GM18870 (cell line): ENCODE data around the gene HHAT.

Experiments
- ATAC-seq: cut with Tn5 transposase; IDR thresholded peaks from one replicate; pipeline ENCODE4 v1.9.1; 2021; ENCODE audit warnings: moderate library complexity; ENCODE audit not compliant: unreplicated experiment

The HHAT gene

DNA sequence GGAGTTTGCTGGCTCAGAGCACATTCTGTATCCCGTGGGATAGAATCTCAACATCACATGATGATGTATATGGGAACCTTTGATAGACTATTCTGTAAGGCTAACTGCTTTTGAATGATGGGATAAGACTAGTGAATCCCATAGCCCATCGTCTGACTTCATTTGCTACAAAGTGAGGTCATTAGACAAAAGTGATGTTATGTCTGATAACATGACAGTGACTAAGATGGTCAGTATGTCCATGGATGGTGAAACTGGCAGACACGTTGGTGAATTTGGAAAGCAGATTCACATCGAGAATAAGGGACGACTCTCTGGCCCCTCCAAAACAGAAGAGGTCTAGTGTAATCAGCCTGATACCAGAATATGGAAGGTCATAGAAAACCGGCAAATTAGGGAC lies 108.4 kb downstream of the HHAT start:
- no peak for ATAC-seq

DNA sequence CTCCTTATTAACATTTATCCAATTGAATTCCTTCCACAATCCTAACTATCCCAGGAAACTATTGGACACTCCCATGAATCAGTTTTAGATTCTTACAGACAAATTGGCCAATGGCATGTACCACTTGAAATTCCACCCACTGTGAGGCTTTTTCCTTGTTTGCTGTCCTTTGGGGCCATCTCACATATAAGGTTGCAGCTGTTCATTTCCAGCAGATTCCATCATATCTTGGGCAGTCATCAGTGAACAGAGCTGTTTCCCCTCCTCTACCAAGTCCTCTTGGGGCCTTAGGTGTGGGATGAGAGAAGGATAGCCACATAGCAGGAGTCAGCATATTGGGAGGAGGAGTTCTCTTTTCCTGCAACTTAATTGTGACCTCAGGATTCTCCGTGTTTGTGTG lies 109.1 kb downstream of the HHAT start:
- ATAC-seq, result no peak

DNA sequence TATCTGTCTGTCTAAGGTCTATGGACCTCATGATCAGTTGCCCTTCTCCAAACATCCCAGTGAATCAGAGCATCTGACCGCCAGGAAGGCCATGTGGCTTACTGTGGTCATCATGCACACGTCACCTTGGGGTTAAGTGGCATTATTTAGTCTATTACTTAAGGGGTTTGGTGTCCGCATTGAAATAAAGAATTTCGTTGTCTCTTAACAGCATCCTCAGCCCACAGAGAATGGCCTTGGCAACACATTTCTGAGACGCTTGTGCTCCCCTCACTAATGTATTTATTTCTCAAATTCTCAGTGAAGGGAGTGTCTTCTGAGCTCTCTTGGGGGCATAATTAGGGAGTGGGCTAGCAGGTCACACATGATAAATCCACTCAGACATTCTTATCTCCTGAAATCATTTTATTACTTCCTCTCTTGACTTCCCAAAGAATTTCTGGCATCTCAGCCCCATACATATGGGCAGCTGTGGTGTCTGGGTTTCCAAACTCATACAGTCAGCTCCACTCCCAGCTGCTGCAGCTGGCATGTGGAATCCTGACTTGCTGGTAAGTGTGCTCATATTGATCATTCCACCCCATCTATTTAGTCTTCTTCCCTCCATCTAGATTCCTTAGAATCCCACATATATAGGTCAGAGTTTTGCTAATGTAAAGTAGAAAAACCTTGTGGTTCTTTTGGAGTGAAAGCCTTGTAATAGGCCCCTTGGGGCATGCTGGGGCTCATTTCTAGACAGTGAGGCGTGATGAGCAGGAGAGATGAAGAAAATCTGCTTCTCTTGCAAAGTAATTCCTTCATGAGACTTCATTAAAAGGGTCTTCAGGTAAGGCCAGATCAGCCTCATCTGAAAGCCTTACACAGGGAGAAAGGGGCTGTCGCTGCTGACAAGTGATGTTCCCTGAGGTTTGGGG lies 110.5 kb downstream of the HHAT start:
- ATAC-seq, result no peak

DNA sequence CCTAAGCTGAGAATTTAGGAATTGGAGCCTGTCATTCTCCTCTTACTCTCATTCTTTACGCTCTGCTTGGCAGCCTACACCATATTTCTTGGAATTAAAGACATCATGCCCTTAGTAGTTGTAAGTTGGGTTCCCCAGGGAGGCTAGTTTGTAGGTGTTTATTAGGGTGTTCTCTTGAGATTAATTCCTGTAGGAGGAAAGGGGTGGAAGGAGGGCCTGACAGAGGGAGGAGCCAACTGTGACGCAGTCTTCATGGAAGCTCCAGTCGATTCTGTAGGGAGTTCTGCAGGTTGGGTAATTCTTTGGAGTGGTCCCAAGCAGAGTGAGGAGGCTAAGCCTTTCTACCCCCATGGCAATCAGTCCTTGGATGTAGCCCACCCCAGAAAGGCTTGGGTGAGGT lies 111.4 kb downstream of the HHAT start:
- ATAC-seq, result no peak

DNA sequence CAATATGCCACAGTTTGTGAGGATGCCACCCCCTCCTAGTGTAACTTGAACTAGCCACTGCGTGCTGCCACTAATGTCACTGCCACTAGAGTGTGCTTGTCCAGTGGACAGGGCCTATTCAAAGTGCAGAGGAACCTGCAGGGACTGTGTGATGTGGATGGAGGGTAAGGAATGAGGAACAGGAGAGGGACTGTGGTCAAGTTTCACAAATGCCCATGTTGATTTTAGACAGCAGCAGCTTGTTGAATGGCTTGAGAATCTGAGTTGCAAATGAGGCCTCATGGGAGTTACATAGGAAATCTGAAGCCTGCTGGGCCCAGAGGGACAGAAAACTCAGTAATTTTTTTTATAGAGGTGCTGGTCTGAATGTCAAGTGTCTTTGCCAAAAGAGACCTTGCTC lies 112.3 kb downstream of the HHAT start:
- ATAC-seq, result no peak

DNA sequence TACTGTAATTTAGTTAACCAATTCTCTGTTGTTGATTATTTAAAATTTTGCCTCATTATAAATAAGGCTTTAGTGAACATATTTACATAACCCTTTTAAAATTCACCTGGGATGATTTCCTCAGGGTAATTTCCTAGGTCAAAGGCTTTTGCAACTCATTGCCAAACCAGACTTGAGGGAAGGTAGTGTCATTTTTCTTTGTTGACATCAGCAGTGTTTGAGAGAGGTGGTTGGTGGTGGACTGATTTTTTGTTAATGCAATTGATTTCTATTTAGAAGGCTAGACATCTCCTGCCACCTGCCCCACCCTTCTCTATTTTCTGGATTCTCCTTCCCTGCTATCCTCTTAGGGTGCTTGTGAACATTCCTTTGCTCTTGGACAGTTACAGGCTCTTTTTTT lies 116.8 kb downstream of the HHAT start:
- ATAC-seq, result no peak

DNA sequence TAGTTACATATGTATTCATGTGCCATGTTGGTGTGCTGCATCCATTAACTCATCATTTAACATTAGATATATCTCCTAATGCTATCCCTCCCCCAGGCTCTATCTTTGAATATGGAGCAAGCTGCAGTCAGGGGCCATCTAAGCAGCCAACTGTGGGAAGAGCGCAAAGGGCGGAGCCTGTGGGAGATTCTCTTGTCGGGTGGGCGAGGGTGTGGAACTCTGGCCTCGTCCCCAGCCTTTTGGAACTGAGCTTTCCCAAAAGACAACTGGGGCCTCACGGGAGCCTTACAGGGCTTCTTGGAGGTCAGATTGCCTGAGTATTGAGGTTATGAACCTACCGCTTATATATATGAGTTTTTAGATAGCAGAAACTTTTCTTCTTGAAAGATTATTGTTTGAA lies 117.2 kb downstream of the HHAT start:
- ATAC-seq, result no peak

DNA sequence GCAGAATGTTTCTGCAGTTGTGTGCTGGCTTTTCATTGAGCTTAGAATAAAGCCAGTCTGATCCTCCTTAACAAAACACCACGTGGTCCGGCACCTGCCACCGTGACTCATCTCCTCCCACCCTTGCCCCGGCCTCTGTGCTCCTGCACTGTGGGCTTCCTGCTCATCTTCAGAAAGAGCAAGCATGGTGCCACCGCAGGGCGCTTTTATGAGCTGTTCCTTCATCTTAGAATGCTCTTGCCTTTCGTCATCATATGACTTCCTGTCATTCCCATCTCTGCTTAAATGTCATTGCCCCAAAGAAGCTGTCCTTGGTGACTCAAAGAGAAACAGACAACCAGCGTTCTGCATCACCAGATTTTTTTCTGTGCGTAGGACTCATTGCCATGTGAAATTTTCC lies 117.8 kb downstream of the HHAT start:
- no peak for ATAC-seq

DNA sequence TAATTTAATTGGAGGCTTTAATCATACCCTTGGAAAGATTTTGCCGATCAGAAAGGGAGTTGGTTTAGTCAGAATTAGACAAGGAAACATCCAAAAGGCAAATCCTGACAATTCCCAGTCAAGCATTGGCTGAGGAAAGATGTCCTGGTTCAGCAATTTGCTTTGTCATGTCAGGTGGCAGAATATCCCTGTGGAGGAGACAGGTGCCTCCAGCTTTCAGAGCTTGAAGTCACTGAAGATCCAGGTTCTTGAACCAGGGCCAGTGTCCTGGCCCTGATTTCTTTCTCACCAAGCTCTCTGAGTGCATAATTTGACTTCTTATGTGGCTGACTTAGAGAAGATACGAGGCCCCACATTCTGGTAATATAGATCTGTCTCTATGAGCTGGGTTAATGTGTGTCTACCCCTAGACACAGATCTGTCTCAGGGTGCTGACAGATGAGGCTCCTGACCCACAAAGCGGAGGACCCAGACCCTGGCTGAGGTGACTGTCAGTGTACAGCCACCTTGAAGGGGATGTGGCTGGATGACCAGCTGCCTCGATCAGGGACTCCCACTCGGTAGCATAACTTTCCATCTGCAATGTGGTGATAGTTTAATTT lies 118.9 kb downstream of the HHAT start:
- no peak for ATAC-seq

DNA sequence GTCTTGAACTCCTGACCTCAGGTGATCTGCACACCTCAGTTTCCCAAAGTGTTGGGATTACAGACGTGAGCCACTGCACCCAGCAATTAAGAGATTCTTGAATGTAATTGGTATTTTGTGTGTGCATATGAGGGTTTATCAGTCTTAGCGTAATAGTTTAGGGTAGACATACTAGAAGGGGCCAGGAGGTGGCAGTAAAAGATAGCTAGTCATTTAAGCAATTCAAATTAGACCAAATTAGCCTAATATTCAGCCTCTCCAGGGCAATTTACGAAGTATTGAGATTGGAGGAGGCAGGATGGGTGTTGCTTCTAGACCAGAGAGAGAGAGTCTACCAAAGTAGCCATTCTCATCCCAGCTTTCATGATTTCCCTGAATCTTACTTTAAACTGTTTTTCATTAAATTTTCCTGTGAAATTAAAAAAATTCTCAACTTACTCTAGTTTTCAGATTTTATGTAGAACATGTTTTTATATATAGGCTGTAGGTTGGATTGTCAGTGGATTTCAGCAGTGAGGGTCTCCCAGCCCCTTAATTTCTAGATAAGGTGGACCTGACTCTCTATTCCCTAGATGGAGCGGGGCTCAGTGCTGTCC lies 119.7 kb downstream of the HHAT start:
- no peak for ATAC-seq

DNA sequence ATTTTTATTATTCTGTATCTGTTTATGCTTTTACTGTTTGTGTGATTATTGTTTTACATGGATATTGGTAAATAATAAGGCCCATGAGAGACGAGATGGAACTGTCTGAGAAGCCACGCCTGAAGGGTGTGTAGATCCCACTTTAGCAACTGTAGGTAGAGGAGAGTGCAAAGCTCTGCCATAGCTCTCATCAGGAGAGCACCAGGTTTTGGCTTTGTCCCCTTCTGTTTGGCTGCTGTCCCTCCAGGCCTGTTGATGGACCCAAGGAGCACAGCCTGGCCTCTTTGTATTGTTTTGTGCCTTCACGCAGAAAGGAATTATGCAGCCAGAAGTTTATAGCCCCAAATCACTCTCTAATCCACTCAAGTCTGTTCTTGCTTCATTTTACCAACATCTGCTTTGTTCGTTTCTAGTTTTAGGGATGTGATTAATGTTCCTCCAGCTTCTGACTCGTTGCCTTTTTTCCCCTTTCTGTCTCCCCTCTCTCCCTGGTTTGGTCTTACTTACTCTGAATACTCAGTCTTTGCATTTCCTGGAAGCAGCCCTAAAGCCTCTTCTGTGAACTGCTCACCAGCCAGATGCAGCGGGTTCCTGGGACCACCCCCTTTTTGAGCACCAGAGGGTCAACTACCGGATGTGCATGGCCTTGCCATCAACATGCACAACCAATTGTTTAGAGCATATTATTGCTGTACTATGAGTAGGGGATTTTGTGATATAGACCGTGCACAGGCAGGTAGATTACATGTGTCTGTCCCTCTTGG lies 127.3 kb downstream of the HHAT start:
- no peak for ATAC-seq

DNA sequence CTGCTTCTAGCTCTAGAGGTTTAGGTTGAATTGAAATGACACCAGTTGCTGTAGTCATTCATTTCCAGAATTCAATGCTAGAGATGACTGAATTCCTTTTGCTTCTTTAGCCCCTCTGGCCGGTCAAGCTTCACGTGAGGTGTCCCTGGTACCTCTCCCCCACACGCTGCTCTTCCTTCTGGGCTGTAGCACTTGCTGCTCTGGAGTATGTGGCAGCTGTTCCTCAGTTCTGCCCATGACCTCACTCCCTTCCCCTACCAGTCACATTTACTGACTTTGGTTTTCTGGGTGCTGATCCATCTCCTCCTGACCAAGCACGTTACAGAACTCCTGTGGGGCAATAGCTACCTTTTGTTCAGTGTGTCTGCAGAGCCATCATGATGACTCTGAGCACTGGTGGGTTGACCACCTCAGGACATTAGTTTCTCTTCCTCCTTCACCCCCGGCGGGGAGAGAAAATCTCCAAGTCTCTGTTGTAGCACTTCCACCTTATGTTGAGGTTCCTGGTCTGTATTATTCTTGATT lies 128.1 kb downstream of the HHAT start:
- no peak for ATAC-seq

DNA sequence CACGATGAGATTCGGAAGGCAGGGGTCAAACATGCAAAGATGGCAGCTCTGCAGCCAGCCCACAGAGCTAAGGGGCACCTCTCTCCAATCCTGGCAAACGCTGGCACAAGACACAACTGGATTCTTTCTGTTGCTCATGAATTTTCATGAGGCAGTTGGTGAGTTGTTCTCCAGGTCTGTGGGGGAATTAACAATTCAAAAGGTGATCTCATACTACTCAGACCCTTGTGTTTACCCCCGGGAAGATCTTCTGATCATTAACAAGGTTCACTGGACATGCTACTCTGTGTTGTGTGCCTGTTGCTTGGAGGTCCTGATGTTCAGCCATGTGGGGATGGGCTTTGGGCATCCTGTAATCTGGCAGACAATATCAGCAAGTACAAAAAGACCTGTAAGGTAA lies 128.9 kb downstream of the HHAT start:
- no peak for ATAC-seq

DNA sequence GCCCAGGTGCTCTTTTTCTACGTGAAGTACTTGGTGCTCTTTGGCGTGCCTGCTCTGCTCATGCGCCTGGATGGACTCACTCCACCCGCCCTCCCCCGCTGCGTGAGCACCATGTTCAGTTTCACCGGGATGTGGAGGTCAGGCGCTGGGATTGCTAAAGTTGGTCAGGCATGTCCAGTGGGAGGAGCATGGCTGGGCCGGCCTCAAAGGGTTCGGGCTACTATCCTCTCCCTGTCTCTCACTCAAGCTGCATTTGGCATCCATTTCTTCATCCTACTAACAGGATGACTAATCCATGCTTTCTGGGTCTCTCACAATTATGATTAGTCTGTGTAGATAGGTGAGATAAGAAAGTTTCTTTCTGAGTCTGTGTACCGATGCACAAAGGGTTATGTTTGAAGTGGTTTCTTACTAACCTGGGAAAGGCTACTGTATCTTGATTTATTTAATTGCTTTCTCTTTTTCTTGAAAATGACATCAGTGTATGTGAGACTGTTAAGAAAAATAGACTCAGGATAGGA lies 135.9 kb downstream of the HHAT start:
- peak; percentile 47 for ATAC-seq

DNA sequence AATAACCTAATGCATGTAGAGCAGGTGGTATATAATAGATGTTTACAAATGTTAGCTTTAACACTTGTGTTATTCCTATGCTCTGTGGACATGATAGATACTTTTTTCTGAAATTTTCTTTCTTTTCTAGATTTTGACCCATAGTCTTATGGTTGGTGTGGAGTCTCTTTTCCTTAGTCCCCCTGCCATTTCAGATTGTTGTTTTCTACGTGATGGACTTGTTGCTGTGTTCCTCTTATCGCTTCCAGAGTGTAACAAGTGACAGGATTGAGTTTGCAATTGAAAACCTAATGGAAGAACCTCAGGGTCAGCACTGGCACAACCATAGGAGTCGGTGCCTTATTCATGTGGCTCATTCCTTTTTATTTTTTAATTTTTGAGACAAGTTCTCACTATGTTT lies 136.4 kb downstream of the HHAT start:
- no peak for ATAC-seq

DNA sequence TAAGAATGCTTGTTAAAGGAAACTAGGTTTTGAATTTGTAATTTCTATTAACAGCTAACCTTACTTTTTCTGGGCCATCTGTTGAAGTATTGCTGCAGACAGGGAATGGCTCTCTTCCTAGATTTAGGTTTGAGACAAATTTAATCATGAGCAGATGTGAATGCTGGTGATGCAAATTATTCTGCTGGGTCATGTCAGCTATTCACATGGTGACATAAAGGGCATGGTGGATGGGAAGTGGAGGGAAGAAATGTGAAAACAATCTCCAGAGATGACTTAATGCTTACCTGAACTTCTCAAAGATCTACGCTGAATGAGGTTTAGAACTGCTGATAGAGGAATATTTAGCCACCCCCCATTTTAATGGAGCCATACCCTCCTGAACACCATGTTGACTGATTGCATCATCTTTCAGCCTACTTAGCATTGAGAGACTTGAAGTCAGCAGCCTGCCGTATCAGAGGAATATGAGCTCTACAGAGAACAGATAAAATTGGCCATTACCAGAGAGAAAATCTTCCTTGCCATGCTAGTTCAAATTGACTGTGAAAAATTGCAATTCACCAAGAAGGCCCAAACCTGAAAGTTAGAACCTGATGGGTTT lies 138.8 kb downstream of the HHAT start:
- no peak for ATAC-seq

DNA sequence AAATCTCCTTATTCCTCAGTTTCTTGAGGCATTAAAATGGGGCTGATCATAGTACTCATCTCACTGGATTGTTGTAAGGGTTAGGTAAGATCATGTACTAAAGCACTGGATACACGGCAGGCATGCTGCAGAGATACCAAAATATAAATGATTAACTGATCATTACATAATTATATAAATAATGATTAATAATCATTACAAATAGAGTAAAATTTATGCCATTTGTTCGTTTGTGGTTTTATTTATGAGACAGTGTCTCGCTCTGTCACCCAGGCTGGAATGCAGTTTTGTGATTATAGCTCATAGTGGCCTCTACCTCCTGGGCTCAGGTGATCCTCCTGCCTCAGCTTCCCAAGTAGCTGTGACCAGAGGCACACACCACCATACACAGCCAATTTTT lies 140.7 kb downstream of the HHAT start:
- no peak for ATAC-seq

DNA sequence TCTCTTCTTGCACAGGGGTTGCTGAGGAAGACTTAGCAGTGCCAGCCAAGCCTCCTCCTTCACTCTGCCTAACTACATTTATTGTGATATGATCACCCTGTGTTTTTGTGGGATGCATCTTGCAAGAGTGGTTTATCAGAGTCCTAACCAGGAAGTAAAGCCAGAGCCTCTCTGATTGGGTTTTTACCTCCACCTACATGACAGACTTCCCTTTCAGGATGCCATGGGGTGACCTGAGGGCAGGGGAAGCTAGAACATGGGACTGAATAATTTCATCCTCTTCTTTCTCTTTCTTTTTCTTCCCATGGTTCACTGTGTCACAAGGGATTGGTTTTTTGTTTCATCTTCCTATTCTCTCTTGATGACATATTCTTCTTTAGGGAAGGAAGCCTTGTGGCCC lies 146.6 kb downstream of the HHAT start:
- no peak for ATAC-seq

DNA sequence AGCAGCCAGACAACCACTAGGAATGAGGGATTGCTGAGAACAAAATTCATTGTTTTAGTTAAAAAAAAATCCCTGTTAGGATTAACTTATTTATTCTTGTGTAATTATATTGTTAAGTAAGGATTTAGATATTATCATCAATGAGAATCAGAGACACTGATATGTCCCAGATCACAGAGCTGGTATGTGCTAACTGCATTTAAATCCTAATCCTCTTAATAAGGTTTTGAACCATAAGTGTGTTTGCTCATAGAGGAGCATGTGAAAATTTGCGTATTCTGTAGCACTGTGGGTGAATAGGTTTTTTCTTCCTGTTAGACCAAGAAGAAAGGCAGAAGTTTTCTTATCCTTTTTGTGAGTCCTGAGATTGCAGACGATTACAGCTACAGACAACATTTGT lies 147.1 kb downstream of the HHAT start:
- no peak for ATAC-seq

DNA sequence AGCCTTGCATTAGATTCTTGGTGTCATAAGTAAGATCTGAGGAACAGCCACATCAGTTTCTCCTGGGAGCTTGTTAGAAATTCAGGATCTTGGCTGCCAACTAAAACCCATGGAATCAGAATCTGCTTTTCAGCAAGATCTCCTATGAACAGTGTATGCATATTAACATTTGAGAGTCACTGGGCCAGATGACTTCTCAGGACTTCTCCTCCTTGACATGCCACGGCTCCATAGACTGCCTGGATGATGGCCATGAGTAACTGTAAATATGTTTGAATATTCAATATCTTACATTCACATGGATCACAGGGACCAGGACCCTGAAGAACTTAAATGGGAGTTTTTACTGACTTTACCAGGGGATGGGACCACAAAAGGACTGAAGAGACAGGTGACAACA lies 148.0 kb downstream of the HHAT start:
- ATAC-seq, result no peak
